GM18951 (cell line): ENCODE data around the gene MRPL19.
"Not testable (repeated sequence)": the region's sequence is repeated elsewhere in the genome, so short reads cannot be mapped to it uniquely, and the experiment has no call there.

Source experiments
- POLR2A ChIP-seq: IDR thresholded peaks from 4 replicates; pipeline ENCODE4 v1.6.1; 2011; ENCODE audit warnings: mild to moderate bottlenecking; ENCODE audit not compliant: insufficient read length, insufficient read depth; ENCODE audit errors: extremely low read depth
- in situ Hi-C: fragments of 300-500 bp; cut with MboI; formaldehyde crosslinking; loops from one replicate; pipeline ENCODE4 v1.12.0; 2022; ENCODE audit warnings: low sequenced_read_pairs, mixed read lengths, inconsistent platforms; ENCODE audit not compliant: unreplicated experiment

Gene MRPL19

DNA sequence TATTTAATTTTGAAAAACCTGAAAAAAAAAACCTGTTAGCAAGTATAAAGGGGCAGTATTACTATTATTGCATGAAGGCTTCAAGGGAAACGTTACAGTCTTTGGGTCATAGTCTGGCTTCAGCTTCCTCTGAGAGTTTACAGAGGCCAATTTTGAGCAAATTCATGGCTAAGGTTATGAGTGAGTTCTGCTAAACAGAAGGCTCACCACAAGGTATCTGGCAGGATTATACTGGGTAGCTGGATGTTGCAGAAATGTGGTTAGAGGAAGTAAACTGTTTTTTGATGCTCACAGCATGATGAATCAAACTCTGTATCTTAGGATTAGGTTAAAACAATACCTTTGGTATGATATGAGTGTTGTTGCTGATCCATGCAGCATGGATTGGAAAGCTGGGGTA is 9.3 kb downstream of the MRPL19 start:
- TF ChIP-seq POLR2A: no peak
- in situ Hi-C loops: no loop called here

DNA sequence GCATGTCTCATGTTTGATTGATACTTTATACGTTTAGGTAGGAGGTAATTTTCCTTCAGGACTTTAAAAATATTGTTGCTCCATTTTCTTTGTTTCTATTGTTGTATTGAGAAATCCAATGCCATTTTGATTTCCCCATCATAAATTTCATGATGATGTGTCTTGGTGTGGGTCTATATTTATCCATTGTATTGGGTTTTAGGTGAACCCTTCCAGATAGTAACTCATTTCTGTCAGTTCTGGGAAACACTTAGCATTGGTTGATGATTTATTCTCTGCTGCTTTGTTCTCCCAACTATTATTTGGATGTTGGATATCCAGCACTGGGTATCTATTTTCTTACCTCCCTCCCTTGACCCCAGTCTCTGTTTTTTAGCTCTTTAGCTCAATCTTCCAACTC is 10.0 kb downstream of the MRPL19 start:
- in situ Hi-C loops: no loop called here
- TF ChIP-seq POLR2A: no peak

DNA sequence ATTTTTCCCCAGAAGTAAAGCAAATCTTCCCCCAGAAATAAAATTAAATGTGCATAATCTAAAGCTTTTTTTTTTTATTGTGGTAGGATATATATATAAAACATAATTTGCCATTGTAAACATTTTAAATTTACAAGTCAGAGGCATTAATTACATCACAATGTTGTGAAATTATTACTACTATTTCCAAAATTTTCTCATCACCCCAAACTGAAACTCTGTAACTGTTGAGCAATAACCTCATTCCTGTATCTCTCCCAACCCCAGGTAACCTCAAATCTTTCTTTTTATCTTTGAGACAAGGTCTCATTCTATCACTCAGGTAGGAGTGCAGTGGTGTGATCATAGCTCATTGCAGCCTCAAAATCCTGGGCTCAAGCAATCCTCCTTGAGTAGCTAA is 11.2 kb downstream of the MRPL19 start:
- TF ChIP-seq POLR2A: no peak
- in situ Hi-C loops: no loop called here

DNA sequence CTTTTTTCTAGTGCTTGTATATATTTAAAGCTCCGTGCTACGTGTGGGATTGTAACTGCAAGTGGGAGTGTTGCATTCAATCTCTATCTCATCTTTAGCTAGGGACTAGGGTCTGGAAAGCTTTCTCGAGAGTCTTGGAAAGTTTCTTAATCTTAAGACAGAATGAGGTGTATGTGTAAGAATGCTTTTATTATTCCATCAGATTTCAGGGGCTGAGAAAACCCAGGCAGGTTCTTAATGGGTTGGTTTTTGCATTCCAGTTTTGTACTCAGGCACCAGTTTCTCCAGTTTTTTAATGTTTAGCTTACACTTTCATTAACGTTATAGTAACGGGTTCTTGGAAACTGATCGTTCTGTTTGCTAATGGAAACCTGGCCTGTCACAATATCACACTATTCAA is 20.3 kb downstream of the MRPL19 start:
- TF ChIP-seq POLR2A: no peak
- in situ Hi-C loops: no loop called here

DNA sequence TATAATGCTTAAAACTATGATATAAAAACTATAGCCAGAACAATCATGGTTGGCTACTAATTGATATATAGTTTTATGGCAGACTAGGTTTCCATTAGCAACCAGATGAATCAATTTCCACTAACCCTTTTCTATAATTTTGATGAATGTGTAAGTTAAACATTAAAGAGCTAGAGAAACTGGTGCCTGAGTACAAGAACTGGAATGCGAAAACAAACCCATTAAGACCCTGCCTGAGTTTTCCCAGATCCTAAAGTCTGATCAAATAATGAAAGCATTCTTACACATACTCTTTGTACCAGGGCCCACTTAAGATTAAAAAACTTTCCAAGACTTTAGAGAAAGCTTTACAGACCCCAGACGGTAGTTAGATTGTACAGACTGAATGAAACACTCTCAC is 21.3 kb downstream of the MRPL19 start:
- TF ChIP-seq POLR2A: no peak
- in situ Hi-C loops: no loop called here

DNA sequence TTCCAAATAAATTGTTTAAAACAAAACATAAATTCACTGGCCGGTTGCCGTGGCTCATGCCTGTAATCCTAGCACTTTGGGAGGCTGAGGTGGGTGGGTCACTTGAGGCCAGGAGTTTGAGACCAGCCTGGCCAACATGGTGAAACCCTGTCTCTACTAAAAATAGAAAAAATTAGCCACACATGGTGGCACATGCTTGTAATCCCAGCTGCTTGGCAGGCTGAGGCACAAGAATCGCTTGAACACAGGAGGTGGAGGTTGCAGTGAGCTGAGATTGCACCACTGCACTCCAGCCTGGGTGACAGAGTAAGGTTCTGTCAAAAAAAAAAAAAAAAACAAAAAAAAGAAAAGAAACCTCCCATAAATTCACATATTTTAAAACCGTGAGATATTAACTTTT is 28.8 kb downstream of the MRPL19 start:
- in situ Hi-C loops: not testable (repeated sequence)

DNA sequence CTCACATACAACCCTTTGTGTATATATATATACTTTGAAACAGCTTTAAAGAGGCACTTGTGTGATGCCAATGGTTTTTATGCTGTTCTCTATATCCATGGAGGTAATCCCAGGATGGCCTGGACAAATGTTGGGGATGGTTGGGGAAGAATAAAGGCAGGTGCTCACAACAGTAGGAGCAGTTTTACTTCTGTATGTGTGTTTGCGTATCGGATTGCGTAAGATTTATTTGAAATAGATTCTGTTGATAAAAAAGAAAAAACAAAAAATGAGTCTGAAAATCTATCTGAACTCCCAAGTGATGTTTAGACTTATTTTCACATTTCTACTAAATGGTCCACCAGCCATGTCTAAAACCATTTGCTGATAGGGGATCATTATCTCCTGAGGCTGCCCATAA is 29.3 kb downstream of the MRPL19 start:
- TF ChIP-seq POLR2A: no peak
- in situ Hi-C loops: no loop called here

DNA sequence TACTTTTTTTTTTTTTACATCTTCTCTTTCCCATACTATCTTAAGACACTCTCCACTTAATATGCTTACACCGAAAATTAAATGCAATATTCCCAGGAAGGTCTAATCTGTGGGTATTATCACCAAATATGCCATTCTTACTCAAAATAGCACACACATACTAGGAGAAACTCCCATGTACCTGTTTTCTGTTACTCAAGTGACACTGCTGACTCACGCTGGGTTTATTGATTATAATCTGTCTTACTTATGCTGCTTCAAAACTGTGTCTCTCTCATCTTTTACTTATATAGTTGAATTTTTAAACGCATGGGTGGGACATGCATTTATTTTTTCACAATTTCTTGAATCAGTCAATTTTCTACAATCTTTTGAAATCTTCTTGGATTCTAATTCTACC is 29.9 kb downstream of the MRPL19 start:
- in situ Hi-C loops: no loop called here
- TF ChIP-seq POLR2A: no peak

DNA sequence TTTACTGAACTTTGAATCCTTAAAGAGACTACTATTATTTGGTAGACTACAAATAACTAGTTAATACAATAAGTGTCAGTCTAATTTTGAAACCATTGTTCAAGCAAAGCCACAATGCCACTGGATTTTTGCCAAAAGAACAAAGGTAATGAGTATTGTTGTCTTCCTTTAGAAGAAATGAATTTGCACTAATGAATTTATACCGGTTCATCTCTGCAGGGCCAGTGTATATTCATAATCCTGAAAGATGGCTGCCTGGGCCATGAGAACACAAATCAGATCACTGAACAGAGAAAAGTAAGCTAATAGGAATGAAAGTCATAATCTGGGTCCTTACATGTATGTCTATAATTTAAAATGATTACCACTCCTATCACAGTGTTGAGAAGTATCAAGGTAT is 33.0 kb downstream of the MRPL19 start:
- no peak for TF ChIP-seq POLR2A
- in situ Hi-C loops: no loop called here

DNA sequence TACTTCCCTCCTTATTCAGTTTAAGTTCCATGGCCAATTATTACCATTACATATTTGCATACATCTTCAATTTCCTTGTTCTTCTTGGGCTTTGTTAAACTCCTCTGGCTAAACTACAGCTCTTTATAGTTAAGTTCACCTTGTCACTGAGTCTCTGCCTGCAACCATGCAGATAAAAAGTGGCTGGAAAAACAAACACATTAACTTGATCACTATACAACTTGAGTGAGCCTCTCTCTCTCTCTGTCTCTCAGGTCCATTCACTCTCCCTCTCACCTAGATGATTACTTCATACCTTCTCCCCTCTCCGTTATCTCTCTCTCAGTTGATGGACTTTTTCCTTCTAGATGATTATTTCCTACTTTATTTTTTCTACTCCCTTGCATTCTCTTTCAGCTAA is 33.8 kb downstream of the MRPL19 start:
- in situ Hi-C loops: no loop called here
- no peak for TF ChIP-seq POLR2A

DNA sequence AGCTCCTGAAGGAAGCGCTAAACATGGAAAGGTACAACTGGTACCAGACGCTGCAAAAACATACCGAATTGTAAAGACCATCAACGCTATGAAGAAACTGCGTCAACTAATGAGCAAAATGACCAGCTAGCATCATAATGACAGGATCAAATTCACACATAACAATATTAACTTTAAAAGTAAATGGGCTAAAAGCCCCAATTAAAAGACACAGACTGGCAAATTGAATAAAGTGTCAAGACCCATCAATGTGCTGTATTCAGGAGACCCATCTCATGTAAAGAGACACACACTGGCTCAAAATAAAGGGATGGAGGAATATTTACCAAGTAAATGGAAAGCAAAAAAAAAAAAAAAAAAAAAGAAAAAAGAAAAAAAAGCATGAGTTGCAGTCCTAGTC is 36.8 kb downstream of the MRPL19 start:
- in situ Hi-C loops: not testable (repeated sequence)

DNA sequence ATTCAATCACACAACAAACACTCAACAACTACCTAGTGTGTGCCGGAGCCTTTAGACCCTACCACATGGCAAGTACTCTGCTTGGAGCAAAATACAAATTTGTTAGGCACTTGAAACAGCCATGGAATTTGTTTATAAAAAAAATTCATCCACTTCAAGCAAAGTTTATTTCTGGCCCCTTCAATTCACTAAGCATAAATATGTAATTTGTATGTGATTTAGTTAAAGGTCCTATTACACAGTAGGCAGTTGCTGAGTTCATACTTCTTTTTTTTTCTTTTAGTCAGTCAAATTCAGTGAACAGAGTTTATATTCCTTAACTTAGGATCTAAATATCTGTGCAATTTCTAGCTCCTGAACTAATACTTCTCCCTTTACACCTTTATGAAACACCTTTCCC is 41.6 kb downstream of the MRPL19 start:
- no peak for TF ChIP-seq POLR2A
- in situ Hi-C loops: no loop called here

DNA sequence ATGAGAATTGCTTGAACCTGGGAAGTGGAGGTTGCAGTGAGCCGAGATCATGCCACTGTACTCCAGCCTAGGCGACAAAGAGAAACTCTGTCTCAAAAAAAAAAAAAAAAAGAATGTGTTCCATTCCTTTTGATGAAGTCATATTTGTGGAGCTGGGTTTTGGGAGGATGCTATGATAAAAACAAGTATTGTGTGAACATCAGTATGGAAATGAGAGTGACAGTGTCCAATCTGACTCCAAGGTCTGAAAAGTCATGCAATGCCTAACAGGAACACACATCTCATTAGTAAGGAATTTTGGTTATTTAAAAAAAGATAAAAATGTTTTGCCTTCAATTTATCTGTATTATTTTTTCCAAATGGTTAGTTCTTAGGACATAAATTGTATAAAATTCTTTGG is 52.3 kb downstream of the MRPL19 start:
- TF ChIP-seq POLR2A: no peak
- in situ Hi-C loops: no loop called here

DNA sequence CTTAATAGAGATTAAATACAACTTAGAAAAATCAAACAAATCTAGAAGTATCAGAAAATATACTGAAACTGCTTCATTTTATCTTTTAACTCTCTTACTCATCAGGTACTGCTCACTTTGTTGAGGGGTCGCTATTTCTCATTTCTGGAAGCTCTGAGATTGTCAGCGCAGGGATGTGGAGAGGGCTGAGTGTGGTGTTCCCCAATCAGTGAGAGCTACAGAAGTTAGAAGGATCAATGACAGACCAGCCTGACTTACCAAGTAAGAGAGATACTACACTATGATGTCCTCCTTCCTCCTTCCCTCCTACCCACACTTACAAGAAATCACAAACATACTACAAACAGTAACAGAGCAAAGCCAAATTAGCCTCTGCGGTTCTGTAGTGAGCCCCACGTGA is 56.0 kb downstream of the MRPL19 start:
- in situ Hi-C loops: no loop called here
- TF ChIP-seq POLR2A: no peak

DNA sequence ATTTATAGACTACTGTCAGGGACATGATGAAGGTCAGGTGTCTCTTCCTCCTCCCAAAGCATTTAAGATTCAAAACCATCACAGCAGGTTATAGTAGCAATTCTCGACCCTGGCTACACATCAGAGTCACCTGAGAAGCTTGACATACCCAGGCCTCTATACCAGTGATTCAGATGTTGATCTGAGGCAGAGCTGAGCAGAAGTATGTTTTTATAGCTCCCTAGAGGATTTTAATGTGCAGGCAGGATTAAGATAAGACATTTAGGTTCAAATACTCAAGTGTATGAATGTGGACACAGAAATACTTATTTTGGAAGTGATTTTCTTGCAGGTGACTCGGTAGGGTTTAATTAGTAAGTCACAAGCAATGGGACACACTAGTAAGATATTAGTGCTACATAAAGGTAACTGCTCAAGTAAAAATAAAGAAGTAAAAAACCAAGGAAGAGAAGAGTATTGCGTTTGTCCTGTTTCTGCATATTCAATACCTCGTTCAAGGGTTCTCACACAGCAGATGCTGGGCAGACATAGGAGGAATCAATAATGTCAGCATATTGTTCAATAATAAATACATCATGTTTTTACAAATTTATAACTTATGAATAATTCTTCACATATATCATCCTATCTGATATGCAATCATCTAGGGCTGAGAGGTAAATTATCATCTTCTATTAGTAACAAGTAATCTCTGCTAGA is 57.2 kb downstream of the MRPL19 start:
- in situ Hi-C loops: no loop called here
- TF ChIP-seq POLR2A: no peak
